HG03103 (cell line): ENCODE data around the gene SPIN1.

Experiments
- ATAC-seq: cut with Tn5 transposase; IDR thresholded peaks from one replicate; pipeline ENCODE4 v1.9.1; 2021; ENCODE audit warnings: low read depth; ENCODE audit not compliant: unreplicated experiment

Gene SPIN1

GRCh38 chr9:88478246-88478645, 90.0 kb downstream of the SPIN1 start:
- ATAC-seq, result no peak

GRCh38 chr9:88481933-88482332, 93.7 kb downstream of the SPIN1 start:
- ATAC-seq, result no peak

- ATAC-seq, result no peak
Measured at GRCh38 chr9:88488166-88488565, 99.9 kb downstream of the SPIN1 start.

- no peak for ATAC-seq
Measured at GRCh38 chr9:88494983-88495721, 106.9 kb downstream of the SPIN1 start.

GRCh38 chr9:88497224-88497623, 109.0 kb downstream of the SPIN1 start:
- no peak for ATAC-seq

- no peak for ATAC-seq
Measured at GRCh38 chr9:88498880-88499279, 110.6 kb downstream of the SPIN1 start.

- ATAC-seq, result no peak
Measured at GRCh38 chr9:88501086-88501485, 112.8 kb downstream of the SPIN1 start.

- ATAC-seq, result no peak
Measured at GRCh38 chr9:88502552-88503034, 114.3 kb downstream of the SPIN1 start.

- ATAC-seq, result no peak
Measured at GRCh38 chr9:88503081-88503844, 115.0 kb downstream of the SPIN1 start.

- ATAC-seq, result no peak
Measured at GRCh38 chr9:88503845-88504764, 115.9 kb downstream of the SPIN1 start.

- ATAC-seq, result no peak
Measured at GRCh38 chr9:88508326-88508725, 120.1 kb downstream of the SPIN1 start.

GRCh38 chr9:88511906-88512305, 123.7 kb downstream of the SPIN1 start:
- ATAC-seq, result no peak

- no peak for ATAC-seq
Measured at GRCh38 chr9:88514247-88514646, 126.0 kb downstream of the SPIN1 start.

- no peak for ATAC-seq
Measured at GRCh38 chr9:88521308-88521707, 133.1 kb downstream of the SPIN1 start.

- ATAC-seq, result no peak
Measured at GRCh38 chr9:88522360-88522759, 134.1 kb downstream of the SPIN1 start.

- ATAC-seq, result no peak
Measured at GRCh38 chr9:88523056-88523455, 134.8 kb downstream of the SPIN1 start.

- no peak for ATAC-seq
Measured at GRCh38 chr9:88524911-88525310, 136.7 kb downstream of the SPIN1 start.

- no peak for ATAC-seq
Measured at GRCh38 chr9:88527618-88528017, 139.4 kb downstream of the SPIN1 start.
